HL-60 (cell line): ENCODE measurements around the gene GLB1L.

ENCODE experiments used
- DNase-seq, 2 experiments: peaks; one replicate each; pipeline ENCODE4 v3.0.0-alpha.2; 2010 to 2020; ENCODE audit warnings: low read depth in 1 of 2, low spot score in 1 of 2
- H3K27ac ChIP-seq: fragments of 250-450 bp; sonication (Bioruptor Pico); replicated peaks from 2 replicates; pipeline ENCODE4 v1.5.1; 2020; ENCODE audit warnings: mild to moderate bottlenecking, moderate library complexity
- H3K27me3 ChIP-seq: fragments of 250-450 bp; sonication (Bioruptor Pico); 2 replicates; pipeline ENCODE4 v1.5.1; 2021; ENCODE audit warnings: mild to moderate bottlenecking, moderate library complexity; ENCODE audit not compliant: insufficient read depth, poor library complexity, severe bottlenecking
- H3K4me3 ChIP-seq: replicated peaks from 2 replicates; pipeline ENCODE4 v1.5.1; 2011; ENCODE audit warnings: mild to moderate bottlenecking, control low read depth, low read length; ENCODE audit not compliant: insufficient read depth
- GABPA ChIP-seq: IDR thresholded peaks from 2 replicates; pipeline ENCODE4 v1.6.1; 2012; ENCODE audit warnings: low read depth
- POLR2AphosphoS5 ChIP-seq: IDR thresholded peaks from 2 replicates; pipeline ENCODE4 v1.6.1; 2012; ENCODE audit warnings: low read depth
- SPI1 ChIP-seq: IDR thresholded peaks from 2 replicates; pipeline ENCODE4 v1.6.1; 2012; ENCODE audit warnings: low read depth, mild to moderate bottlenecking, borderline replicate concordance
- TF ChIP-seq, protein P1 (sequence below): IDR thresholded peaks from one replicate; pipeline ENCODE4 v1.5.1; 2011; ENCODE audit warnings: low read length, control low read depth, inconsistent platforms; ENCODE audit not compliant: insufficient read depth
- TF ChIP-seq, protein P2 (sequence below): IDR thresholded peaks from 2 replicates; pipeline ENCODE4 v1.6.1; 2012; ENCODE audit warnings: low read depth; ENCODE audit not compliant: insufficient replicate concordance

Gene GLB1L

DNA sequence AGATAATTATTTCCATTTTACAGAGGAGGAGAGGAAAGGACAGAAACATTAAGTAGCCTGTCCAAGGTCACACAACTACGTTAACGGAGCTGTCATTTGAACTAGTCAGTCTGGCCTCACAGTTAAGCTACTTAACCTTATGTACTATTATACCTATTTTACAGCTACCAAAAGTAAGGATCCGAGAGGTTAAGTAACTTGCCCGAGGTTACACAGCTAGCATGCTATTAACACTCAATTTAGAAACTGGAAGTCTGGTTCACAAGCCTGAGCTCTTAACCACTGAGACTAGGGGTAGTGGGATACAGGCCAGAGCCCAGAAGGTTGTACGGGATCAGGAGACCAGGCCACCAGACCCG lies 476 bp downstream of the GLB1L start:
- H3K27me3 ChIP-seq = no peaks in the 10 kb centered on the region
- TF ChIP-seq, protein P1, sequence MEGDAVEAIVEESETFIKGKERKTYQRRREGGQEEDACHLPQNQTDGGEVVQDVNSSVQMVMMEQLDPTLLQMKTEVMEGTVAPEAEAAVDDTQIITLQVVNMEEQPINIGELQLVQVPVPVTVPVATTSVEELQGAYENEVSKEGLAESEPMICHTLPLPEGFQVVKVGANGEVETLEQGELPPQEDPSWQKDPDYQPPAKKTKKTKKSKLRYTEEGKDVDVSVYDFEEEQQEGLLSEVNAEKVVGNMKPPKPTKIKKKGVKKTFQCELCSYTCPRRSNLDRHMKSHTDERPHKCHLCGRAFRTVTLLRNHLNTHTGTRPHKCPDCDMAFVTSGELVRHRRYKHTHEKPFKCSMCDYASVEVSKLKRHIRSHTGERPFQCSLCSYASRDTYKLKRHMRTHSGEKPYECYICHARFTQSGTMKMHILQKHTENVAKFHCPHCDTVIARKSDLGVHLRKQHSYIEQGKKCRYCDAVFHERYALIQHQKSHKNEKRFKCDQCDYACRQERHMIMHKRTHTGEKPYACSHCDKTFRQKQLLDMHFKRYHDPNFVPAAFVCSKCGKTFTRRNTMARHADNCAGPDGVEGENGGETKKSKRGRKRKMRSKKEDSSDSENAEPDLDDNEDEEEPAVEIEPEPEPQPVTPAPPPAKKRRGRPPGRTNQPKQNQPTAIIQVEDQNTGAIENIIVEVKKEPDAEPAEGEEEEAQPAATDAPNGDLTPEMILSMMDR = no peak
- no peak for TF ChIP-seq SPI1
- TF ChIP-seq GABPA = no peak
- TF ChIP-seq, protein P2, sequence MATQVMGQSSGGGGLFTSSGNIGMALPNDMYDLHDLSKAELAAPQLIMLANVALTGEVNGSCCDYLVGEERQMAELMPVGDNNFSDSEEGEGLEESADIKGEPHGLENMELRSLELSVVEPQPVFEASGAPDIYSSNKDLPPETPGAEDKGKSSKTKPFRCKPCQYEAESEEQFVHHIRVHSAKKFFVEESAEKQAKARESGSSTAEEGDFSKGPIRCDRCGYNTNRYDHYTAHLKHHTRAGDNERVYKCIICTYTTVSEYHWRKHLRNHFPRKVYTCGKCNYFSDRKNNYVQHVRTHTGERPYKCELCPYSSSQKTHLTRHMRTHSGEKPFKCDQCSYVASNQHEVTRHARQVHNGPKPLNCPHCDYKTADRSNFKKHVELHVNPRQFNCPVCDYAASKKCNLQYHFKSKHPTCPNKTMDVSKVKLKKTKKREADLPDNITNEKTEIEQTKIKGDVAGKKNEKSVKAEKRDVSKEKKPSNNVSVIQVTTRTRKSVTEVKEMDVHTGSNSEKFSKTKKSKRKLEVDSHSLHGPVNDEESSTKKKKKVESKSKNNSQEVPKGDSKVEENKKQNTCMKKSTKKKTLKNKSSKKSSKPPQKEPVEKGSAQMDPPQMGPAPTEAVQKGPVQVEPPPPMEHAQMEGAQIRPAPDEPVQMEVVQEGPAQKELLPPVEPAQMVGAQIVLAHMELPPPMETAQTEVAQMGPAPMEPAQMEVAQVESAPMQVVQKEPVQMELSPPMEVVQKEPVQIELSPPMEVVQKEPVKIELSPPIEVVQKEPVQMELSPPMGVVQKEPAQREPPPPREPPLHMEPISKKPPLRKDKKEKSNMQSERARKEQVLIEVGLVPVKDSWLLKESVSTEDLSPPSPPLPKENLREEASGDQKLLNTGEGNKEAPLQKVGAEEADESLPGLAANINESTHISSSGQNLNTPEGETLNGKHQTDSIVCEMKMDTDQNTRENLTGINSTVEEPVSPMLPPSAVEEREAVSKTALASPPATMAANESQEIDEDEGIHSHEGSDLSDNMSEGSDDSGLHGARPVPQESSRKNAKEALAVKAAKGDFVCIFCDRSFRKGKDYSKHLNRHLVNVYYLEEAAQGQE = no peak
- H3K27ac ChIP-seq = peak overlapping the region; percentile 85
- peak overlapping the region; percentile 87 for H3K4me3 ChIP-seq
- no peak for DNase-seq

DNA sequence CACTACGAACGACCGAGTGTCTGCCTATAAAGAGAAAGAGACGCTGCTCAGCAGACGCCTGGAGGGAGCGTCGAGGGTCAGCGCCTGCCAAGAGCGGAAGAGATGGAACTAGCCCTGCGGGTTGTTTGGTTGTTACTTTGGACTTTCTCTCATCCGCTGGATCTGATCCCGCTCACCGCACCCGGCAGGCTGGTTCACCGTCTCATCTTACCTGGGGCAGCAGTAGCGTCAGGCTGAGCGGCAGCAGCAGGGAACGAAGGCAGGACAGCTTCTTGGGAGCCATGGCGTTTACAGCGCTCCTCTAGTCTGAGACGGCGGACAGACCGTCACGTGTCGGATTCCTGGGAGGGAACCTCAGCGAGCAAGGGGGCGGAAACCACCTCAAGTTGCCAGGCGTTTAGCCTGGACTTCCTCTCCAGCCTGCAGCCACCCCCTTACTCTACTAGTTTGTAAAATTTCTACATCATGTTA lies 1.9 kb downstream of the GLB1L start:
- Histone ChIP-seq H3K4me3 (no peak overlapping the region), H3K27ac (no peak overlapping the region), H3K27me3 (no peaks in the 10 kb centered on the region)
- TF ChIP-seq POLR2AphosphoS5 = no peak
- TF ChIP-seq GABPA = no peak
- TF ChIP-seq, protein P2 = no peak
- no peak for TF ChIP-seq SPI1
- TF ChIP-seq, protein P1 = no peak
- peak in 1 of 2 experiments; percentile 25 for DNase-seq

DNA sequence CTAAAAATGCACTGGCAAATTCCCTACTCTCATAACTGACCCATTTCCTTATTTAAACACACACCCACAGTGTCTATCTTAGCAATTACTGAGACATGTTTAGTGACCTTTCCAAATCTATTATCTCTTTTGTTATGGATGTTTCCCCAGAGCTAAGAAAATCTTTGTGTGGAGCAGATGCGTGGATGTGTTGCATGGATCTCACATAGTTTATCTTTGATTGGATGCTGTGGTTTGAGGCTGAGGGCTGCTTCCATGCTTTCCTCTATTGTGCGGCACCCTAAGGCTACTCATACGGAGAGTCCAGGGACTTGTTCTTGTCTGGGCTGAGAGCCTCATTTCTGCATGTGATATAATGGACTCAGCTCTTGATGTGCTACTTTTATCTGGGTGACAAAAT lies 10.9 kb downstream of the GLB1L start:
- TF ChIP-seq, protein P2 = no peak
- TF ChIP-seq POLR2AphosphoS5 = no peak
- no peak for TF ChIP-seq GABPA
- TF ChIP-seq, protein P1 = no peak
- TF ChIP-seq SPI1 = no peak
- H3K27ac ChIP-seq = no peak overlapping the region
- no peak for DNase-seq
- H3K4me3 ChIP-seq = no peak overlapping the region
- H3K27me3 ChIP-seq = no peaks in the 10 kb centered on the region
